T-helper 22 cell (primary cell): ENCODE results near the gene HPX.
"Not testable (repeated sequence)": the region's sequence is repeated elsewhere in the genome, so short reads cannot be mapped to it uniquely, and the experiment has no call there.

Experiments
- DNase-seq: peaks from one replicate; pipeline ENCODE4 v3.0.0-alpha.2; 2020; ENCODE audit warnings: low read depth

The HPX gene

DNA sequence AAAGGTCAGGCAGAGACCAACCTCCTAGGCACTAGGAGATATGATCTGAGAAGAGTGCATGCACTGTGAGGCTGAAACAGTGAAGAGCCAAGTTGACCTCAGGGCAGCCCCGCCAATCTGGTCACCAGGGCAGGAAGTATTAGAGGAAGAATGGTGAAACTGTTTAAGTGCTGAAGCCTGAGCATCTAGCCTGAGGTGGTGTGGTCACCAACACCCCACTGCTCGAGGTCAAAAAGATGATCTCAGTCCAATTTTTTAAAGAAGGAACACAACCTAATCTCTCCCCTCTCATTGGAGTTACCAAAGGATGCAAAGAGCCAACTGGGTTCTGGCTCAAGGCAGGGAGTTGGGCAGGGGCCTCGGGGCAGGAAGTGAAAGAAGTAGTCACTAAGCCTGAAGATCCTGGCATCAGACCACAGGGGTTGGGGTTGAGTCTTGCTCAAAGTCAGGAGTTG is 25.9 kb downstream of the HPX start:
- no peak for DNase-seq

GRCh38 chr11:6413791-6414201 is 27.0 kb downstream of the HPX start:
- peak; percentile 27 for DNase-seq

DNA sequence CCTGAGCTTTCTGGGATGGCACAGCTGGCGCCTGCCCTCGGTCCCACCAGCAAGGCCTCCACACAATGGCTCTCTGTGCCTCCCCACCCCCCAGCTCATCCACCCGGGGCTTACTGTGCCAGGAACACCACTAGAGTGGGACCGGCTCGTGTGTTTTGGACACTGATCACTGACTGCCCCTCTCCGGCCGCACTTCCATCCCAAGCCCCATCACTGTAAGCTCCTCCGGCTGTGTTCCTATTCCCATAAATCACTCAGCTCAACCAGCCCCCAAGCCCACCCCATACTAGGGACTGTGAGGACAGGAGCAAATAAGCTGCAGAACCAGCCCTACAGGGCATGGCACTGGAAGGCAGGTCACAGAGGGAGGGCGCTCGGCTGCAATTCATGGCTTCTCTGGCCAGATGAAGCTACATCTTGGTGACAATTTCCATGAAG is 29.2 kb downstream of the HPX start:
- DNase-seq, result no peak

- no peak for DNase-seq
Measured at GRCh38 chr11:6410695-6411430, 29.9 kb downstream of the HPX start.

DNA sequence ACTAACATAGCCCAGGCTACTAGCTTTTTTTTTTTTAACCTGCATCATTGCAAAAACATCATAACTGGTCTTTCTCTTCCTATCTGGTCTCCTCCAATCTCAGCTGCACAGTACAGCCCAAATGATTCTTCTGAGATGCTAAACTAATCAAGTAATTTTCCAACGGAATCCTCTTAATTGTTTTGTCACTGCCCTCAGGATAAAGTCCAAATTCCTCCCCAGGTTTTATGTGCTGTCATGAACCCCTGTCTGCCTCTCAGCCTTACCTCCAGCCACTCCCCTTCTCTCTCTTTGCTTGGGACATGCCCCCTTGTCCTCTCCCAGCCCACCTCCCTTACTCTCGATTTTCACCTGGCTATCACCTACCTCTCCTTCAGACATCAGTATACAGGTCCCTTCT is 34.4 kb downstream of the HPX start:
- DNase-seq, result no peak

- DNase-seq, result no peak
Measured at GRCh38 chr11:6405846-6406245, 34.9 kb downstream of the HPX start.

GRCh38 chr11:6405052-6405667 is 35.6 kb downstream of the HPX start:
- no peak for DNase-seq

DNA sequence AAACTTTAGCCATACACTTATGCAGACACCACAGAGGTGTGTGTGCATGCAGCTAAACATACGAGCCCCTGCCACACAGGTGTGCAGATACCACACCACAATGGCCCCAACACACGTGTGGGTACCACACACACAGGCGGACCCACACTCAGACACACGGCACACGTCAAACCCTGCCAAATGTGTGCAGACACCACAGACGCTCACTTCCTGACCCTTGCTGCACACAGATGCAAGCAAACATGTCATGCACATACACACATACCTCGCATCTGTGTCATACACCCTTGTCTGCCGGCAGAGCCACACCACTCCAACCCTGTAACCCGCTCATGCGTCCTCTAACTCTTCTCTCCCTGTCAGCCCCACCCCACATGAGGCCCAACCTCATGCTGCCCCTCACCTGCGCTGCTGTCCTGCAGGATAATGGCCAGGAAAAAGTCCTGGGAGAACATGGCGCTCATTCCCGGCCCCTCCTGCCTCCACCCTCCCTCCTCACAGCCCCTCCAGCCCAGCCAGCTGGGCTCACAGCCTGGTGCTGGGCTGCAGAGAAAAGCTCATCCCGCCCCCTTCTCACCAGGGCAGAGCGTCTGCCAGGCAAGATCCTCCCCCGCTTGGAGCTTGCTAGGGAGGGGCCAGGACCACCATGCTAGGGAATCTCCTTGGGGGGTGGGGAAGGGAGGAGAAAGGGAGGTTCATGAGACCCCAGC is 36.3 kb downstream of the HPX start:
- peak; percentile 13 for DNase-seq

DNA sequence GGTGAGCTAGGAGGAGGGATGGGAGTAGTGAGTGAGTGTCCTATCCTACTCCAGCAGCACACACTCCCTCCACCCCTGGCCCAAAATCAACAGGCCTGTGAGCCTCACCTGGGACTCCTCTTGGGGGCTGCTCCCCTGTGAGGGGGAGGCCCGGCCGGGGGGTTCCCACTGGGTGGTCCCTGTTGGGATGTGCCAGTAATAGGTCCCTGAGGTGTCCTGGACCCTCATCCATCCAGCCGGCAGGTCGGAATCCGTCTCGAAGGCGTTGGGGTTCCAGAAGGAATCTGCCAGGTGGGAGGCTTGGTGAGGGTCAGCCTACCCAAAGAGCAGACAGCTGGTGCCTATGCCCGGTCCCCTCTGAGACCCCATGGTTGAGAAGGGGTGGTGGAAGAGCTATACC is 37.2 kb downstream of the HPX start:
- DNase-seq, result no peak

DNA sequence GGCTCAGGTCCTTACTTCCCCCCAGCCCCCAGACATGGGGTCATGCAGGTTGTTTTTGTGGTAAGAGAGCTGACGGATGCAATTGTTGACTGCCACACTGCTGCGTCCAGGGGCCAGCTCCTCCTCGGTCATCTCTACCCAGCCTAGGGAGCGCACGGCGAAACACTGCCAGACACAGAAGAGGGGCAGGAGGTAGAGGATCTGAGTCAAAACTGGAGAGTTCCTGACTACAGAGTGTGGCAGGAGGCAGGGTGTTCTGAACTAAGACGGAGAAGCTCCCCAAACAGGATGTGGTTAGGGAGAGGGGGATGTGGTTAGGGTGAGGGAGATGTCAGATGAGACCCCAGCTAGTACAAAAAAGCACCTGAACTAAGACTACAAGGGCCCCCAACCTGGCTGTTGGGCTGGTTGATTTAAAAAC is 38.2 kb downstream of the HPX start:
- DNase-seq, result peak; percentile 78

GRCh38 chr11:6402061-6402470 is 38.7 kb downstream of the HPX start:
- no peak for DNase-seq

DNA sequence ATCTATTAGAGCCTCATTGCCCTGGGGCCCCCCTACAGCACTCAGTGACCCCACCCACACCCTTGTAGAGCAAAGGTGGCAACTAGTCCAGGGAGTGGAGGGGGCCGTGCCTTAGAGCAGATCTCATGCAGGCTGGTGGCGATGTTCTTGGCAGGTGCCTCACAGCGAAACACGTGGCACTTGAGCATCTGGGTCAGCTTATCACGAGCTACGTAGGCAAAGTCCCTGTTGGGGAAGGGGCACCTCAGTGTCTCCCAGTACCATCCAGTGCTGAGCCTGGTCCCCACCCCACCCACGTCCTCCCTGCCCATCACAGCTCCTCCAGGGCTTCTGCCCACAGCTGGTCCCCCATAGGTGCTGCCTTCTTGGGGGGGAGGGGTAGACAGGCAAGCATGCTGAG is 39.3 kb downstream of the HPX start:
- no peak for DNase-seq

- DNase-seq, result no peak
Measured at GRCh38 chr11:6400431-6401345, 40.1 kb downstream of the HPX start.

DNA sequence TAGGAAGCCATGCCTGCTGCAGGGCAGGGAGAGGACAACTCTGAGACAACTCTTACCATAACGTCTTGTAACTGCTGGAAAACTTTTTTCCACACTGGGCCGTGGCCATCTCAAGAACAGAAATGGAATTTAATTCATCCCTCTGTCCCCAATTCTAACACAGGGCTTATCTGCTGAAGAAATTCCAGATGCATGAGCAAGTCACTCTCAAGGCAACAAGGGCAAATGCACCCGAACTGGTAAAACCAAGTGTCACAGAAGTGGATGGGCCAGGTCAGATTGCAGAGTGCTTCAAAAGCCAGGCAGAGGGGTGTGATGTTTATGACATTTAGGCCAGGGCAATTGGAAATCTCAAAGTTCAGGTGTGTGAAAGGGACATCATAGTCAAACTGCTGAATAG is 43.2 kb downstream of the HPX start:
- DNase-seq, result no peak

GRCh38 chr11:6397156-6397555 is 43.6 kb downstream of the HPX start:
- no peak for DNase-seq

DNA sequence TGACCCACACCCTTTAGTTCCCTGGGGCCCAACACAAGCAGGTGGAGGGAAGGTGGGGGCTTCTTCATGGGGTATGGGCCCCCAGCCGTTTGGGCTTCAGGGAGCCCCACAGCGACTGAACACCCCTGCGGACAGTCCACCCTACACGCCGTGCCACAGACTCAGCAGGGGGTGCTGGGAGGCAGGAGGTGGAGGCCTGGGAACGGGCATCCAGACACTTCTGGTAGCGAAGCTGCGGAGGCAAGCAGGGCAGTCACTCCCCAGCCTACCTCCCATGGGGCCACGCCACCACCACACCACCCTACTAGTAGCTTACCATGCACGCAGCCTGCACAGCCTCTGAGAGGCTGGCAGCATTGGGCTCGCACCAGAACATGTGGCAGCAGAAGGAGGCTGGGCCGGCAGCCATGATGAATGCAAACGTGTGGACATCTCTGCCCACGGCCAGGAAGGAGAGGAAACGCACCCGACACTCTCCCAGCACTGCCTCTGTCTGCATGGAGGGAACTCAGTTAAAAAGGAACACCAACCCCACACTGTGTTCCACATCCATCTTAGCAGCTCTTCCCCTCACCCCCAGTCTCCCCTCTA is 45.2 kb downstream of the HPX start:
- DNase-seq, result no peak

GRCh38 chr11:6393989-6394670 is 46.7 kb downstream of the HPX start:
- DNase-seq, result no peak

DNA sequence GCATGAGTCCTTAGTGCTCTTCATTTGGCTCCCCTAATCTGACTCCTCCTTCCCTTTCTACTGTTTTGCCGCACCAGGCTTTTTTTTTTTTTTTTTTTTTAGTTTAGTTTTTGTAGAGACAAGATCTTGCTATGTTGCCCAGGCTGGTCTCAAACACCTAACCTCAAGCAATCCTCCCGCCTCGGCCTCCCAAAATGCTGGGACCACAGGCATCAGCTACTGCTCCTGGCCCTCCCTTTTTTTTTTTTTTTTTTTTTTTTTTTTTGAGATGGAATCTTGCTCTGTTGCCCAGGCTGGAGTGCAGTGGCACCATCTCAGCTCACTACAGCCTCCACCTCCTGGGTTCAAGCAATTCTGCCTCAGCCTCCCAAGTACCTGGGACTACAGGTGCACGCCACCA is 48.5 kb downstream of the HPX start:
- DNase-seq, result not testable (repeated sequence)

- DNase-seq, result no peak
Measured at GRCh38 chr11:6391537-6392134, 49.2 kb downstream of the HPX start.

- DNase-seq, result no peak
Measured at GRCh38 chr11:6390718-6391469, 49.9 kb downstream of the HPX start.
